ENCODE results near the gene CDK7. TPM values are rescaled to one million over a fixed set of nuclear protein-coding genes. Genes with fewer than 3 reads are reported as not detected.

The CDK7 gene
- total and polyA plus RNA-seq, 9 of the 15 experiments (the other 6 are each of a cell fraction or from before 2014, with no cell fraction given): 41.7 to 143 (median 65.3) TPM

- TF ChIP-seq PHF8 (IDR thresholded peaks at IDR 0.05; ENCODE audit: borderline replicate concordance, low read length) (peak; percentile 91; the same call in 1 of the 2 replicates), NRF1 (conservative IDR thresholded peaks at IDR 0.05 in 1 of 2, IDR thresholded peaks at IDR 0.05 in 1 of 2) (peak; percentile 50 to 62), ZNF639 (CRISPR knock-in tag; conservative IDR thresholded peaks at IDR 0.05 in 1 of 2, IDR thresholded peaks at IDR 0.05 in 1 of 2) (peak in 1 of 2 experiments; percentile 89; a peak in 2 of 4 replicates), SP2 (IDR thresholded peaks at IDR 0.05; ENCODE audit: extremely low read depth, low read depth, low read length, poor library complexity, severe bottlenecking) (no peak), HMGXB4 (CRISPR knock-in tag; IDR thresholded peaks at IDR 0.05) (peak; percentile 53; the same call in 1 of the 2 replicates), SRSF3 (IDR thresholded peaks at IDR 0.05; ENCODE audit: insufficient read depth, low read length) (no peak), COPS2 (conservative IDR thresholded peaks at IDR 0.05) (no peak), ZNF41 (CRISPR knock-in tag; conservative IDR thresholded peaks at IDR 0.05) (0 out of 2 replicates have a peak, but pooled peaks have one; percentile 42), ELK3 (CRISPR knock-in tag; IDR thresholded peaks at IDR 0.05) (no peak)
- TF ChIP-seq, protein P1, sequence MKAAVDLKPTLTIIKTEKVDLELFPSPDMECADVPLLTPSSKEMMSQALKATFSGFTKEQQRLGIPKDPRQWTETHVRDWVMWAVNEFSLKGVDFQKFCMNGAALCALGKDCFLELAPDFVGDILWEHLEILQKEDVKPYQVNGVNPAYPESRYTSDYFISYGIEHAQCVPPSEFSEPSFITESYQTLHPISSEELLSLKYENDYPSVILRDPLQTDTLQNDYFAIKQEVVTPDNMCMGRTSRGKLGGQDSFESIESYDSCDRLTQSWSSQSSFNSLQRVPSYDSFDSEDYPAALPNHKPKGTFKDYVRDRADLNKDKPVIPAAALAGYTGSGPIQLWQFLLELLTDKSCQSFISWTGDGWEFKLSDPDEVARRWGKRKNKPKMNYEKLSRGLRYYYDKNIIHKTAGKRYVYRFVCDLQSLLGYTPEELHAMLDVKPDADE (conservative IDR thresholded peaks at IDR 0.05; ENCODE audit: control insufficient read depth, low read depth, low read length): peak; percentile 52; the same call in 1 of the 2 replicates
- TF ChIP-seq, protein P2, sequence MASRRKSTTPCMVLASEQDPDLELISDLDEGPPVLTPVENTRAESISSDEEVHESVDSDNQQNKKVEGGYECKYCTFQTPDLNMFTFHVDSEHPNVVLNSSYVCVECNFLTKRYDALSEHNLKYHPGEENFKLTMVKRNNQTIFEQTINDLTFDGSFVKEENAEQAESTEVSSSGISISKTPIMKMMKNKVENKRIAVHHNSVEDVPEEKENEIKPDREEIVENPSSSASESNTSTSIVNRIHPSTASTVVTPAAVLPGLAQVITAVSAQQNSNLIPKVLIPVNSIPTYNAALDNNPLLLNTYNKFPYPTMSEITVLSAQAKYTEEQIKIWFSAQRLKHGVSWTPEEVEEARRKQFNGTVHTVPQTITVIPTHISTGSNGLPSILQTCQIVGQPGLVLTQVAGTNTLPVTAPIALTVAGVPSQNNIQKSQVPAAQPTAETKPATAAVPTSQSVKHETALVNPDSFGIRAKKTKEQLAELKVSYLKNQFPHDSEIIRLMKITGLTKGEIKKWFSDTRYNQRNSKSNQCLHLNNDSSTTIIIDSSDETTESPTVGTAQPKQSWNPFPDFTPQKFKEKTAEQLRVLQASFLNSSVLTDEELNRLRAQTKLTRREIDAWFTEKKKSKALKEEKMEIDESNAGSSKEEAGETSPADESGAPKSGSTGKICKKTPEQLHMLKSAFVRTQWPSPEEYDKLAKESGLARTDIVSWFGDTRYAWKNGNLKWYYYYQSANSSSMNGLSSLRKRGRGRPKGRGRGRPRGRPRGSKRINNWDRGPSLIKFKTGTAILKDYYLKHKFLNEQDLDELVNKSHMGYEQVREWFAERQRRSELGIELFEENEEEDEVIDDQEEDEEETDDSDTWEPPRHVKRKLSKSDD (conservative IDR thresholded peaks at IDR 0.05; ENCODE audit: low read length): no peak
- TF ChIP-seq, protein P3, sequence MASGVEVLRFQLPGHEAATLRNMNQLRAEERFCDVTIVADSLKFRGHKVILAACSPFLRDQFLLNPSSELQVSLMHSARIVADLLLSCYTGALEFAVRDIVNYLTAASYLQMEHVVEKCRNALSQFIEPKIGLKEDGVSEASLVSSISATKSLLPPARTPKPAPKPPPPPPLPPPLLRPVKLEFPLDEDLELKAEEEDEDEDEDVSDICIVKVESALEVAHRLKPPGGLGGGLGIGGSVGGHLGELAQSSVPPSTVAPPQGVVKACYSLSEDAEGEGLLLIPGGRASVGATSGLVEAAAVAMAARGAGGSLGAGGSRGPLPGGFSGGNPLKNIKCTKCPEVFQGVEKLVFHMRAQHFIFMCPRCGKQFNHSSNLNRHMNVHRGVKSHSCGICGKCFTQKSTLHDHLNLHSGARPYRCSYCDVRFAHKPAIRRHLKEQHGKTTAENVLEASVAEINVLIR (CRISPR knock-in tag; IDR thresholded peaks at IDR 0.05): 0 out of 2 replicates have a peak, but pooled peaks have one; percentile 17
- TF ChIP-seq, protein P4, sequence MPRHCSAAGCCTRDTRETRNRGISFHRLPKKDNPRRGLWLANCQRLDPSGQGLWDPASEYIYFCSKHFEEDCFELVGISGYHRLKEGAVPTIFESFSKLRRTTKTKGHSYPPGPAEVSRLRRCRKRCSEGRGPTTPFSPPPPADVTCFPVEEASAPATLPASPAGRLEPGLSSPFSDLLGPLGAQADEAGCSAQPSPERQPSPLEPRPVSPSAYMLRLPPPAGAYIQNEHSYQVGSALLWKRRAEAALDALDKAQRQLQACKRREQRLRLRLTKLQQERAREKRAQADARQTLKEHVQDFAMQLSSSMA (CRISPR knock-in tag; IDR thresholded peaks at IDR 0.05): no peak
Observed at GRCh38 chr5:69217548-69218526, 16.8 kb upstream of the CDK7 start (continued).

Measured in K562 (cell line).